Psoas muscle (tissue), 8 donors: ENCODE data around the gene ZNF695. TPM values are rescaled to one million over a fixed set of nuclear protein-coding genes. Genes with fewer than 3 reads are reported as not detected.

Experiments used
- ATAC-seq, 4 donors: fragments of 200-7000 bp; cut with Tn5 transposase; one replicate each; pipeline ENCODE4 v1.9.1; 2020; ENCODE audit warnings: moderate library complexity in 3 of 4, mild to moderate bottlenecking in 2 of 4
- DNase-seq, 2 donors: peaks; one replicate each; pipeline ENCODE4 v3.0.0-alpha.2; 2020
- H3K27ac ChIP-seq: fragments of 200-600 bp; one replicate; pipeline ENCODE4 v1.8.0; 2022
- H3K27me3 ChIP-seq, 3 donors: fragments of 200-600 bp in 1 of 3; one replicate each; pipeline versions ENCODE4 v1.6.1 to v1.8.0; 2013 to 2022; ENCODE audit warnings: low read length in 2 of 3, mild to moderate bottlenecking in 2 of 3, moderate library complexity in 1 of 3; ENCODE audit not compliant: insufficient read depth in 3 of 3
- H3K36me3 ChIP-seq, 2 donors: fragments of 200-600 bp in 1 of 2; one replicate each; pipeline versions ENCODE4 v1.6.1 to v1.8.0; 2013 to 2022; ENCODE audit warnings: low read depth in 1 of 2, mild to moderate bottlenecking in 1 of 2, moderate library complexity in 1 of 2; ENCODE audit not compliant: insufficient read depth in 1 of 2
- H3K4me1 ChIP-seq: fragments of 200-600 bp; one replicate; pipeline ENCODE4 v1.8.0; 2022
- H3K4me3 ChIP-seq: fragments of 200-600 bp; one replicate; pipeline ENCODE4 v1.8.0; 2022; ENCODE audit warnings: mild to moderate bottlenecking
- H3K9me3 ChIP-seq: fragments of 200-600 bp; one replicate; pipeline ENCODE4 v1.8.0; 2022
- CTCF ChIP-seq: fragments of 200-600 bp; IDR thresholded peaks from one replicate; pipeline ENCODE4 v1.8.0; 2022; ENCODE audit warnings: antibody characterized with exemption
- WGBS, 3 donors: extraction: QIAGEN DNeasy Blood & Tissue Kit; methylation state at CpG; one replicate each; pipeline versions ENCODE4 v1.1.6 to v1.1.7; 2013; 5-methylcytosine and 5-hydroxymethylcytosine counted together
- intact Hi-C, 2 donors: fragments of 100-400 bp; cut with DNase I; formaldehyde crosslinking; loops; one replicate each; pipeline versions ENCODE4 v1.11.0 to v1.14.2; 2022
- long read RNA-seq, 2 donors: library from polyadenylated mRNA; unstranded; transcript quantifications; one replicate each; pipeline ENCODE4 v2.0.0, GENCODE V29; 2021
- polyA plus RNA-seq, 3 donors: library from polyadenylated mRNA; stranded (reverse); fragments of 200-250 nt; gene quantifications; one replicate each; pipeline ENCODE4 v1.2.3, GENCODE V29; 2013
- total RNA-seq, 4 donors: library from RNA; stranded (reverse); fragmentation: NEBNext Ultra II Directional in 2 of 4; extraction: Animal tissue kit (Norgen Biotek cat#: 25700) in 2 of 4; gene quantifications; one replicate each; pipeline versions ENCODE4 v1.2.1 to v1.2.4, GENCODE V29; 2021 to 2023
- donor health status: healthy with polysubstance abuse.
- donor health status: DM: no; HTN: no; CAD: no; lungs with moderate emphysema.
- donor health status: Bipolar disorder and iron deficiency.
- donor health status: healthy.
- donor health status: DM: yes; HTN: yes; CAD: no.
- donor health status: DM: no; HTN: no; CAD: no.
- donor health status: DM: no; HTN: no; CAD: no.
- donor health status: DM: yes; HTN: yes; CAD: no.

The ZNF695 gene
- total RNA-seq (not detected), polyA plus RNA-seq (under 1 TPM in 1 of 3 donors, not detected in 2; 0.03 TPM)
- long read RNA-seq, donor 1 = 0 reads
- long read RNA-seq, donor 2 = 0 reads

DNA sequence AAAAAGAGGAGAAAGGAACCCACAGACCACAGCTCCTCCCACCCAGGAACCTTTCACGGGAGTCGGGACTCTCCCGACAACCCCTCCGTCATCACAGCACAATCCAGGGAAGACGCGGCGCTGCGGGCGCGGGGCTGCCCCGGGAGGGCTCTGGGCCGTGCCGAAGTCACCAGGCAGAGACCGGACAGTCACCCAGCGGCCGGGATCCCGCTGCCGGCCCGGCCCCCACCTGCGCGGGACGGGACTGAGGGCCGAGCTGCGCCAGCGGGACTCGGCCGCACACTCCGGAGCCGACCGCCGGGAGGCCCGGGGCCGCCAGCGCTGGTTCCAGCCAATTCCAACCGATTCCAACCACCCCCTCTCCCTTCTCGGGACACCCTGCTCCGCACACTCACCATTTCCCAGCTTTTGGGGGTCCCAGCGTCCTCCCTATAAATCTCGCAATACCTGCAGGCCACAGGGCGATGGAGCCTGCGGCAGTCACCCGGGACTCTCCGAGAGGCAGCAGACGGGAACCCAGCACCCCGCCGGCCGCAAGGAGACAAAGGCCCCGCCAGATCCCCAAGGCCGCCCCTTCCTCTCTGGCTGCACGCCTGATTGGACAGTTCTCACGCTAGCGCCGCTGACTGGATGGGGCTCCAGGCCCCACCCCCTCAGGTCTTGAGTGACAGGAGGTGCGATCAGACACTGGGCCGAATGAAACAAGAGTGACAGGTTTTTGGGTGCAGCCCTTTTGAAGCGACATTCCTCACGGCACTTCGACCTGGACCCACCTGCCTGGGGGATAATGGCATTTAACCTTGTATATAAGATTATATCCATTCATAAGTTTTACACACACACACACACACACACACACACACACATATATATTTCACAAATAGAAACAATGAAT lies at the start of gene ZNF695:
Gene ZNF695 (minus strand): TSS at position 547 of the 895 bp plus-strand sequence. CDS start 149 bp downstream, at position 398.
- intact Hi-C loops = no loop called here
- DNase-seq = peak; percentile 61 to 76
- Histone ChIP-seq H3K4me3 (peak within 1 kb of the TSS; percentile 55), H3K27me3 (peaks cover 0 to 35% (median 12%) of the 10 kb centered on the region in 3 donors), H3K27ac (no peak within 1 kb of the TSS), H3K36me3 (no peaks in the 10 kb centered on the region), H3K9me3 (peaks cover 12% of the 10 kb centered on the region), H3K4me1 (no peaks in the 10 kb centered on the region)
- TF ChIP-seq CTCF = no peak
- peak; percentile 46 to 86 (median 74) for ATAC-seq
- 0 to 1% (median 0%) methylated on average over 45 to 58 of the region's 58 CpGs for WGBS, 3 donors

GRCh38 chr1:247056071-247056470 lies 48.2 kb upstream of the ZNF695 start:
- ATAC-seq = no peak
- WGBS, 3 donors = 90 to 94% (median 92%) methylated on average over 2 of the region's 2 CpGs
- TF ChIP-seq CTCF = no peak
- Histone ChIP-seq H3K27me3 (no peaks in the 10 kb centered on the region), H3K4me3 (no peak overlapping the region), H3K36me3 (no peaks in the 10 kb centered on the region), H3K4me1 (no peaks in the 10 kb centered on the region), H3K9me3 (peaks cover 30% of the 10 kb centered on the region), H3K27ac (no peak overlapping the region)
- intact Hi-C loops = no loop called here
- no peak for DNase-seq

DNA sequence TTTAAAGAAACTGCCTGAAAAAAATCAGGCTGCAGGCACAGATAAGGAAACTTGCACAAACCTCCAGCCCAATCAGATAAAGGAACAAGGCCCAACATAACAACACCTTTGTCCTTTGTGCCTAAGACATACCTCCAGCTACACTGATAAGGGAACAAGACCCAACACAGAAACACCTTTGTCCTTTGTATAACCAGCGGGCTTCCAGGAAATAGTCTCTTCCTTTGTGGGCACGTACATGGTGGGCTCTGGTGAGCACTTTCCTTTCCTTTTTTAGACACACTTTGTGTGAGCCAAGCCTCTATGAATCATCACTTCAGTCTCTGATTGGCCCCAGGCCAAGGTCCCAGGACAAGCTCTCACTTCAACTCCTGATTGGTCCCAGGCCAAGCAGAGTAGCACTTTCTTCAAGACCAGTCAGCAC lies 47.1 kb upstream of the ZNF695 start:
- Histone ChIP-seq H3K4me3 (no peak overlapping the region), H3K27me3 (no peaks in the 10 kb centered on the region), H3K9me3 (peaks cover 33% of the 10 kb centered on the region), H3K27ac (no peak overlapping the region), H3K36me3 (no peaks in the 10 kb centered on the region), H3K4me1 (no peaks in the 10 kb centered on the region)
- TF ChIP-seq CTCF = no peak
- DNase-seq (no peak), ATAC-seq (no peak)
- intact Hi-C loops = no loop called here
- 47 to 51% (median 48%) methylated on average over 2 of the region's 2 CpGs for WGBS, 3 donors

DNA sequence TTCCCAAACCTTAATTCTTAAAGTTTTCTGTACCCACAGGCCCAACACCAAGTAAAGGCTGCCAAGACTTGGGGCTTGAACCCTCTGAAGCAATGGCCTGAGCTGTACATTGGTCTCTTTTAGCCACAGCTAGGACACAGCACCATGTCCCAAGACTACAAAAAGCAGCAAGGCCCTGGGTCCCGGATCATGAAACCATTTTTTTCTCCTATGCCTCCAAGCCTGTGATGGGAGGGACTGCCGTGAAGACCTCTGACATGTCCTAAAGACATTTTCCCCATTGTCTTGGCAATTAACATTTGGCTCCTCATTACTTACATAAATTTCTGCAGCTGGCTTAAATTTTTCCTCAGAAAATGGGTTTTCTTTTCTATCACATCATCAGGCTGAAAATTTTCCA lies 39.8 kb upstream of the ZNF695 start:
- intact Hi-C loops = loop anchor here in 1 of 2 donors (10.0 kb wide), 1 partner anchor 327 kb away; no protein-coding TSS in a partner anchor
- peaks cover 25% of the 10 kb centered on the region for H3K9me3 ChIP-seq

More for the DNA sequence above, 39.8 kb upstream of the ZNF695 start:
- Histone ChIP-seq H3K27me3 (no peaks in the 10 kb centered on the region), H3K27ac (no peak overlapping the region), H3K4me1 (no peaks in the 10 kb centered on the region), H3K4me3 (no peak overlapping the region), H3K36me3 (no peaks in the 10 kb centered on the region)
- TF ChIP-seq CTCF = no peak
- WGBS, 3 donors = 88 to 98% (median 96%) methylated on average over 2 of the region's 2 CpGs
- DNase-seq (no peak), ATAC-seq (no peak)
